GM19351 (cell line): ENCODE results near the gene KIAA1755.

Experiments
- ATAC-seq: cut with Tn5 transposase; IDR thresholded peaks from one replicate; pipeline ENCODE4 v1.9.1; 2021; ENCODE audit warnings: mild to moderate bottlenecking, moderate library complexity; ENCODE audit not compliant: unreplicated experiment

KIAA1755 gene

GRCh38 chr20:38242848-38243708, 17.5 kb downstream of the KIAA1755 start:
- no peak for ATAC-seq

GRCh38 chr20:38241201-38241600, 19.3 kb downstream of the KIAA1755 start:
- ATAC-seq: no peak

GRCh38 chr20:38239441-38239840, 21.1 kb downstream of the KIAA1755 start:
- ATAC-seq: no peak

GRCh38 chr20:38238829-38239228, 21.7 kb downstream of the KIAA1755 start:
- ATAC-seq: no peak

GRCh38 chr20:38237381-38237780, 23.2 kb downstream of the KIAA1755 start:
- no peak for ATAC-seq

- no peak for ATAC-seq
Measured at GRCh38 chr20:38231531-38232121, 28.9 kb downstream of the KIAA1755 start.

- no peak for ATAC-seq
Measured at GRCh38 chr20:38230957-38231526, 29.5 kb downstream of the KIAA1755 start.

- no peak for ATAC-seq
Measured at GRCh38 chr20:38230253-38230551, 30.3 kb downstream of the KIAA1755 start.

GRCh38 chr20:38229376-38230252, 30.9 kb downstream of the KIAA1755 start:
- ATAC-seq: no peak

GRCh38 chr20:38228436-38228835, 32.1 kb downstream of the KIAA1755 start:
- no peak for ATAC-seq

- ATAC-seq: no peak
Measured at GRCh38 chr20:38227420-38228360, 32.8 kb downstream of the KIAA1755 start.

- no peak for ATAC-seq
Measured at GRCh38 chr20:38226553-38226952, 34.0 kb downstream of the KIAA1755 start.

- ATAC-seq: no peak
Measured at GRCh38 chr20:38225900-38226263, 34.7 kb downstream of the KIAA1755 start.

GRCh38 chr20:38225240-38225899, 35.2 kb downstream of the KIAA1755 start:
- ATAC-seq: no peak

GRCh38 chr20:38224531-38224930, 36.0 kb downstream of the KIAA1755 start:
- ATAC-seq: no peak

- ATAC-seq: no peak
Measured at GRCh38 chr20:38223743-38224100, 36.8 kb downstream of the KIAA1755 start.

- ATAC-seq: no peak
Measured at GRCh38 chr20:38222923-38223742, 37.4 kb downstream of the KIAA1755 start.

GRCh38 chr20:38222231-38222922, 38.2 kb downstream of the KIAA1755 start:
- ATAC-seq: no peak
